DOHH2 (cell line): ENCODE results near the gene SERP2.

Experiments
- EZH2phosphoT487 ChIP-seq: fragments of 200-600 bp; sonication (generic); IDR thresholded peaks from 2 replicates; pipeline ENCODE4 v1.6.1; 2017; ENCODE audit warnings: borderline replicate concordance, mild to moderate bottlenecking, antibody characterized with exemption, low read length, moderate library complexity, mixed read lengths
- TF ChIP-seq, protein P1 (sequence below): fragments of 200-600 bp; sonication (generic); IDR thresholded peaks from one replicate; pipeline ENCODE4 v1.5.1; 2014; ENCODE audit warnings: antibody characterized with exemption, mild to moderate bottlenecking, low read depth, low read length; ENCODE audit not compliant: poor library complexity, severe bottlenecking

DNA sequence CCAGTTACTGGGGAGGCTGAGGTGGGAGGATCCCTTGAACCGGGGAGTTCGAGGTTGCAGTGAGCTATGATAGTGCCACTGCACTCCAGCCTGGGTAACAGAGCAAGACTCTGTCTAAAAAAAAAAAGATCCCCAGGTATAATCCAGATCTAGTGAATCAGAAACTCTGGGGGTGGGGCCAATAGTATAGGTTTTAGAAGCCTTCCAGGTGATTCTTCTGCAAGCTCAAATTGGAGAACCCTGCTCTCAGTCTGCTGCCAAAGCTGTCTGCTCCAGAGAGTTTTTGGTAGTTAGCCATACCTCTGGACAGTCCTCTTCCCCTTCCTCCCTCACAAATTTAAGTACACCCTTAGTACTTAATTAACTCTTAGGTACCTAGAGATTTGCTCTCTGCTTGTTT is 28.0 kb downstream of the SERP2 start:
- TF ChIP-seq, protein P1, sequence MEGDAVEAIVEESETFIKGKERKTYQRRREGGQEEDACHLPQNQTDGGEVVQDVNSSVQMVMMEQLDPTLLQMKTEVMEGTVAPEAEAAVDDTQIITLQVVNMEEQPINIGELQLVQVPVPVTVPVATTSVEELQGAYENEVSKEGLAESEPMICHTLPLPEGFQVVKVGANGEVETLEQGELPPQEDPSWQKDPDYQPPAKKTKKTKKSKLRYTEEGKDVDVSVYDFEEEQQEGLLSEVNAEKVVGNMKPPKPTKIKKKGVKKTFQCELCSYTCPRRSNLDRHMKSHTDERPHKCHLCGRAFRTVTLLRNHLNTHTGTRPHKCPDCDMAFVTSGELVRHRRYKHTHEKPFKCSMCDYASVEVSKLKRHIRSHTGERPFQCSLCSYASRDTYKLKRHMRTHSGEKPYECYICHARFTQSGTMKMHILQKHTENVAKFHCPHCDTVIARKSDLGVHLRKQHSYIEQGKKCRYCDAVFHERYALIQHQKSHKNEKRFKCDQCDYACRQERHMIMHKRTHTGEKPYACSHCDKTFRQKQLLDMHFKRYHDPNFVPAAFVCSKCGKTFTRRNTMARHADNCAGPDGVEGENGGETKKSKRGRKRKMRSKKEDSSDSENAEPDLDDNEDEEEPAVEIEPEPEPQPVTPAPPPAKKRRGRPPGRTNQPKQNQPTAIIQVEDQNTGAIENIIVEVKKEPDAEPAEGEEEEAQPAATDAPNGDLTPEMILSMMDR = no peak
- no peak for TF ChIP-seq EZH2phosphoT487
